Subcutaneous adipose tissue (tissue), 4 donors: ENCODE results near the gene FBLN5. TPM values are rescaled to one million over a fixed set of nuclear protein-coding genes. Genes with fewer than 3 reads are reported as not detected.

ENCODE experiments used
- total RNA-seq, 4 donors: library from RNA; depleted of rRNA; stranded (reverse); fragments of >200 nt; gene quantifications; one replicate each; pipeline ENCODE4 v1.1.0, GENCODE V29; 2016
- TF ChIP-seq, protein P1 (sequence below): fragments of 450-650 bp; IDR thresholded peaks from one replicate; pipeline ENCODE4 v1.5.1; 2016; ENCODE audit warnings: low read depth, mild to moderate bottlenecking, control low read depth, antibody characterized with exemption, moderate library complexity

Gene FBLN5
- total RNA-seq, 4 donors from 2014 or later = 108 to 158 (median 142) TPM

DNA sequence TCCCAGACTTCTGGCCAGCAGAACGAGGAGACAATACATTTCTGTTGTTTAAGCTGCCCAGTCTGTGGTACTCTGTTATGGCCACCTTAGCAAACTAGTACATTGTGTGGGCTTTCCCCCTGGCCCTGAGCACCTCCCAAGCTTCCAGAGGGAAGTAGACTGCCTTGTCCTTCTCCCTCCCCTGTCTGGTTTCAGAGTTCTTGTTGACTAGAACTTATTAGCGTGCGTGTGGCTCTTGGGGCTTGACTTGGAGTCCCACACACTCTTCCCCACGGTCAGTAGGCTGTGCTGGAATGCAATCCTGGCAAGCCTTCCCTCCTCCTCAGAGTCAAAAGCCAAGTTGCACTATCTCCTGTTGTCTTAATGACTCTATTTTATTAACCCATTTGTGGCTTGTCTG is 27.7 kb downstream of the FBLN5 start:
- TF ChIP-seq, protein P1, sequence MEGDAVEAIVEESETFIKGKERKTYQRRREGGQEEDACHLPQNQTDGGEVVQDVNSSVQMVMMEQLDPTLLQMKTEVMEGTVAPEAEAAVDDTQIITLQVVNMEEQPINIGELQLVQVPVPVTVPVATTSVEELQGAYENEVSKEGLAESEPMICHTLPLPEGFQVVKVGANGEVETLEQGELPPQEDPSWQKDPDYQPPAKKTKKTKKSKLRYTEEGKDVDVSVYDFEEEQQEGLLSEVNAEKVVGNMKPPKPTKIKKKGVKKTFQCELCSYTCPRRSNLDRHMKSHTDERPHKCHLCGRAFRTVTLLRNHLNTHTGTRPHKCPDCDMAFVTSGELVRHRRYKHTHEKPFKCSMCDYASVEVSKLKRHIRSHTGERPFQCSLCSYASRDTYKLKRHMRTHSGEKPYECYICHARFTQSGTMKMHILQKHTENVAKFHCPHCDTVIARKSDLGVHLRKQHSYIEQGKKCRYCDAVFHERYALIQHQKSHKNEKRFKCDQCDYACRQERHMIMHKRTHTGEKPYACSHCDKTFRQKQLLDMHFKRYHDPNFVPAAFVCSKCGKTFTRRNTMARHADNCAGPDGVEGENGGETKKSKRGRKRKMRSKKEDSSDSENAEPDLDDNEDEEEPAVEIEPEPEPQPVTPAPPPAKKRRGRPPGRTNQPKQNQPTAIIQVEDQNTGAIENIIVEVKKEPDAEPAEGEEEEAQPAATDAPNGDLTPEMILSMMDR = no peak

DNA sequence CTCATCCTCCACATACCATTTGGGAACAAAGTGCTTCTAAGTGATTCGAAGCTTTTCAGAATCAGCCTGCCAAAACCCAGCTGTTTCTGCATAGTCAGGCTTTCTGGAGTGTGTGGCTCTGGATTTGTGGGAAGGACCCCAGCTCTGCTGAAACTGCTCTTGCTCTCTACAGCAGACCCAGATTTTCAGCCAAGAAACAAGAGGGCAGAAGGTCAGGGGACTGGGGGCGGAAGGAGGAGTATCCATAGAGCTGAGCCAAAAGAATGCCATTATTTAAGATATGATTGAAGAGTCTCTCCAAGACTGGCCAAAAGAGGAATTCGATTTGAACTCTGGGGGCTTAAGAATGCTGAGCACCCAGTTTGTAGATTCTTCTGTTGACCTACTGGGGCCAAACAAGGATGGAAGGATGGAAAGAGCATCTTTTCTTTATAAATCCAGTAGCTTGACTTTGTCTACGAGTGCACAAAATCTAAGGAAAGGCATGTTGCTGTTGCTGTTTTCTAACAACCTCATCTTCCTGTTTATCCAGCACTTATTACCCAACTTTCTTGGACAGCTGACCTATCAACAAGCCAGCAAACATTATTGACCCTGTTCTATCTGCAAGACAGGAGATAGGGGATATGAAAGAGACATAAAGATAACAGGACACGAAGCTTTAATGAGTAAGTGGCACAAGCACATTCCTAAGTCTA is 29.2 kb downstream of the FBLN5 start:
- TF ChIP-seq, protein P1 = no peak

DNA sequence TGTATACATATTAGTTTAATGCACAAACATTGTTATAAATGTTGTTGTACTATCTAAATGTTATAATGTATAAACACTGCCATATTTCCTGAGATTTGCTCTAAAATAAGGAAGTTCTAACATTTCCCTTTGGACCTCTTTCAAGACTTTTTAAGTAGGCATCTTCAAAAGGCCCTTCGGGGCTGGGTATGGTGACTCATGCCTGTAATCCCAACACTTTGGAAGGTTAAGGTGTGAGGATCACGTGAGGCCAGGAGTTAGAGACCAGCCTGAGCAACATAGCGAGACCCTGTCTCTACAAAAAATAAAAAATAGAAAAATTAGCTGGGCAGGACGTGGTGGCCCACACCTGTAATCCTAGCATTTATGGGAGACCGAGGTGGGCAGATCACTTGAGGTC is 35.5 kb downstream of the FBLN5 start:
- TF ChIP-seq, protein P1 = no peak

DNA sequence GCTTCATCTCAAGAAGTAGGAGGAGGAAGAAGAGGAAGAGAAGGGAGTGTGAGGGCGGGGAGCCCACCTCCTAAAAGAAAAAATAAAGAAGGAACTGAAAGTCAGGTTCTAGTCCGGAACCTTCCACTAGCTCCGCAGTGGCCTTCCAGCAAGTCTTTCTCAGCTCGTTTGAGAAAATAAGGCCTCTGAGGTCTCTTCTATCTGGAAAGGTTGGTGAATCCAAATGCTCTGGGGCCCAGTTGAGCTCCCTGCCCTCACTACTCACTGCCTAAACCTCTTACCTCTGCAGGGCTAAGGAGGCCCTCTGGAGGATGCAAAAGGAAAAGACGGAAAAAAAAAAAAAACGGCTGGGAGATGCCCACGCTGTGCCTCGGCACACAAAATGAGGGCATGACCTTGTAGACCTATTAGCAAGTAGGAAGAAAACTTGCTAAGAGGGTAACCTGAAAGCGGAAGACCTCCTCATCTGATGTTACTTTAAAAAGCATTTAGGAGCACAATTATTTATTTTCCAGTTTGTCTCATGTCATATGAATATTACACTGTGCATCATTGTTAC is 35.9 kb downstream of the FBLN5 start:
- TF ChIP-seq, protein P1 = no peak

DNA sequence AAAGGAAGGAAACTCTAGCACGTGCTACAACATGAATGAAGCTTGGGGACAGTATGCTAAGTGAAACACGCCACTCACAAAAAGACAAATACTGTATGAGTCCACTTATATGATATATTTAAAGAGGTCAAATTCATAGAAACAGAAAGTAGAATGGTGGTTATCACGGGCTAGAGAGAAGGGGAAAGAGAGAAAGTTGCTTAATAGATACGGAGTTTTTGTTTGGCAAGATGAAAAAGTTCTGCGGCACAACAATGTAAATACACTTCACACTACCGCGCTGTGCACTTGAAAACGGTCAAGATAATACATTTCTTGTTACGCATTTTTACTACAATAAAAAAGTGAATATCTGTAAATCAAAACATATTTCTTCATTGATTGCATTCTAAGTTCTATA is 37.3 kb downstream of the FBLN5 start:
- TF ChIP-seq, protein P1 = no peak

DNA sequence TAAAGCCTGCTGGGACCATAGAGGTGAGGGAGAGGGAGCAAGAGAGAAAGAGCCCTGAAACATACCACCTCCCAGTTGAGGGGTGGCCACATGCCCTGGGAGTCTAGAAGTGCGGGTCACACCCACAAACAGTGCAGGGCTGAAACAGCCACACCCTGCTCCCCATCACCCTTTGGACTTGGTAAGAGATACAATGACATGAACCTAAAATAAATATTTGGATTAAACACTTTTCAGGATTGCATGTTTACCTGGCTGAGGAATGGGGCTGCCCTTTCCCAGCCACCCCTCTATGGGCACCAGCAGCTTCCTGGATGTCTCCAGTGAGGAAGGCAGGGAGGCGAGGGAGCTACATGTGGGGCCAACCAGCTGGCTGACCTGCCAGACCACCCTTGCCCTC is 41.1 kb downstream of the FBLN5 start:
- TF ChIP-seq, protein P1 = no peak

DNA sequence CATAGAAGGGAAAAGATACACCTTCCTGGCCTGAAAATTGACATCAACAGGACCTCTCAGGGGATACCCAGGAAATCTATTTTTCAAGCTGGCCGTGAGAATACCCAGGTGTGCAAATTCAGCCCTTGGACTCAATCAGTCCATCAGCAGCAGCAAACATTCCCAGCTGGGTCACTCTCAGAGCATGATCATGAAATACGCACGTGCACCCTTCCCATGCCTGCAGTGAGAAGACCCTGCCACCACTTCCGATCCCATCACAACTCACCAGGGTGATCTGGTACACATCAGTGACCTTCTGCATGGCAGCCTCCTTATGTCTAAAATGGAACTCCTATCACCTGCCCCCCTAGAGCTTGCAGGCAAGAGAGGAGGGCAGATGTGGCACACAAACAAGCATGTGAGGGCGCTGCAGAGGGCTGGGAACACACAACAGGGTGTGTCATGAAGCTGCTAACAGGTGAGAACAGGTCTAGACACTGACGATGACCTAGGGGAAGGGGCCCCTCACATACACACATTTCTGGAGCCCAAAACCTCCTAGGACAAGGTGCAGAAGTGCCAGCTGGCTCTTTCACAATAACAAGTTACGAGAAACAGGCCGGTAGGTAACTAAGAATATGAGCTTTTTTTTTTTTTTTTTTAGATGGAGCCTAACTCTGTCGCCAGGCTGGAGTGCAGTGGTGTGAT is 42.4 kb downstream of the FBLN5 start:
- TF ChIP-seq, protein P1 = no peak
